ENCODE measurements around the gene LYPD4.
"Not testable (repeated sequence)": the region's sequence is repeated elsewhere in the genome, so short reads cannot be mapped to it uniquely, and the experiment has no call there.

LYPD4 gene

GRCh38 chr19:41875973-41876372 lies 31.5 kb upstream of the LYPD4 start:
- not testable (repeated sequence) for DNase-seq

- DNase-seq: peak in 31 of 56 donors; percentile 4 to 61 (median 25)
Observed at GRCh38 chr19:41872775-41873647, 28.5 kb upstream of the LYPD4 start.

- DNase-seq: no peak
Observed at GRCh38 chr19:41872384-41872774, 27.9 kb upstream of the LYPD4 start.

GRCh38 chr19:41871573-41872383 lies 27.3 kb upstream of the LYPD4 start:
- DNase-seq: peak in 4 of 56 donors; percentile 3 to 24 (median 21)

- no peak for DNase-seq
Observed at GRCh38 chr19:41870401-41870873, 26.0 kb upstream of the LYPD4 start.

GRCh38 chr19:41869374-41869955 lies 25.0 kb upstream of the LYPD4 start:
- no peak for DNase-seq

GRCh38 chr19:41868989-41869300 lies 24.5 kb upstream of the LYPD4 start:
- no peak for DNase-seq

- DNase-seq: no peak
Observed at GRCh38 chr19:41868120-41868988, 23.9 kb upstream of the LYPD4 start.

- DNase-seq: no peak
Observed at GRCh38 chr19:41866284-41866683, 21.8 kb upstream of the LYPD4 start.

- DNase-seq: no peak
Observed at GRCh38 chr19:41864374-41864773, 19.9 kb upstream of the LYPD4 start.

GRCh38 chr19:41863209-41863931 lies 18.9 kb upstream of the LYPD4 start:
- DNase-seq: no peak

GRCh38 chr19:41862445-41862986 lies 18.0 kb upstream of the LYPD4 start:
- no peak for DNase-seq

GRCh38 chr19:41861846-41862245 lies 17.4 kb upstream of the LYPD4 start:
- no peak for DNase-seq

GRCh38 chr19:41861116-41861768 lies 16.8 kb upstream of the LYPD4 start:
- no peak for DNase-seq

GRCh38 chr19:41860419-41861115 lies 16.1 kb upstream of the LYPD4 start:
- DNase-seq: peak in 2 of 56 donors; percentile 62 to 65

GRCh38 chr19:41859618-41860418 lies 15.3 kb upstream of the LYPD4 start, which contains the start of gene RPS19:
TSS of gene RPS19 (plus strand) at chr19:41860255. CDS start at chr19:41860775, 520 bp downstream.
- DNase-seq: peak; percentile 84 to 99 (median 98)

GRCh38 chr19:41859213-41859617 lies 14.7 kb upstream of the LYPD4 start:
- DNase-seq: no peak

- DNase-seq: no peak
Observed at GRCh38 chr19:41853768-41854167, 9.3 kb upstream of the LYPD4 start.
